WTC11 (cell line): ENCODE results near the gene ITGA2. TPM values are rescaled to one million over a fixed set of nuclear protein-coding genes. Genes with fewer than 3 reads are reported as not detected.

Source experiments
- ATAC-seq: fragments of 200-7000 bp; cut with Tn5 transposase; 2 replicates; pipeline ENCODE4 v1.10.0; 2021; ENCODE audit warnings: mild to moderate bottlenecking, moderate library complexity
- CTCF ChIA-PET: fragments of 300-600 bp; sonication (Branson Sonifier 250); formaldehyde crosslinking; loops from one replicate; lab custom pipeline; 2021; ENCODE audit warnings: antibody characterized with exemption; lab: Charles Lee
- POLR2A ChIA-PET: fragments of 350-600 bp; sonication (Branson Sonifier 250); formaldehyde crosslinking; loops from one replicate; lab custom pipeline; 2021; ENCODE audit warnings: antibody characterized with exemption; lab: Charles Lee
- DNase-seq: peaks from one replicate; pipeline ENCODE4 v3.0.0; 2021; ENCODE audit warnings: low spot score
- H3K27ac Mint-ChIP-seq: 2 replicates; pipeline ENCODE4 v1.8.0; 2021; ENCODE audit warnings: mixed read lengths
- H3K27me3 Mint-ChIP-seq: 2 replicates; pipeline ENCODE4 v1.8.0; 2021; ENCODE audit warnings: low read depth, mild to moderate bottlenecking, moderate library complexity, mixed read lengths
- H3K36me3 Mint-ChIP-seq: 2 replicates; pipeline ENCODE4 v1.8.0; 2021; ENCODE audit warnings: mixed read lengths
- H3K4me1 Mint-ChIP-seq: 2 replicates; pipeline ENCODE4 v1.8.0; 2022; ENCODE audit warnings: mixed read lengths
- H3K4me3 Mint-ChIP-seq: 2 replicates; pipeline ENCODE4 v1.8.0; 2021; ENCODE audit warnings: mild to moderate bottlenecking, moderate library complexity, mixed read lengths
- H3K9me3 Mint-ChIP-seq: 2 replicates; pipeline ENCODE4 v1.8.0; 2021; ENCODE audit warnings: mixed read lengths
- CBFB ChIP-seq: sonication (generic); formaldehyde crosslinking; IDR thresholded peaks from 2 replicates; pipeline ENCODE4 v1.8.1; 2022; ENCODE audit warnings: mild to moderate bottlenecking, low read depth, missing genetic modification reagents
- CREB1 ChIP-seq: sonication (generic); formaldehyde crosslinking; IDR thresholded peaks from 2 replicates; pipeline ENCODE4 v1.8.0; 2023; ENCODE audit warnings: mild to moderate bottlenecking, missing genetic modification reagents
- ELF4 ChIP-seq: sonication (generic); formaldehyde crosslinking; IDR thresholded peaks from 2 replicates; pipeline ENCODE4 v1.8.1; 2022; ENCODE audit warnings: low read depth, mild to moderate bottlenecking, moderate library complexity, missing genetic modification reagents
- HMGA2 ChIP-seq: fragments of 250-450 bp; sonication (Bioruptor Pico); IDR thresholded peaks from 2 replicates; pipeline ENCODE4 v1.4.0; 2021; ENCODE audit warnings: mild to moderate bottlenecking, moderate library complexity
- JAZF1 ChIP-seq: fragments of 250-450 bp; sonication (Bioruptor Pico); IDR thresholded peaks from 2 replicates; pipeline ENCODE4 v1.9.0; 2021; ENCODE audit warnings: moderate library complexity, mild to moderate bottlenecking, inconsistent platforms
- NFATC4 ChIP-seq: fragments of 250-450 bp; sonication (Bioruptor Pico); IDR thresholded peaks from 2 replicates; pipeline ENCODE4 v1.9.0; 2021; ENCODE audit warnings: mild to moderate bottlenecking
- PRRX2 ChIP-seq: fragments of 250-450 bp; sonication (Bioruptor Pico); IDR thresholded peaks from 2 replicates; pipeline ENCODE4 v1.8.0; 2021; ENCODE audit warnings: mild to moderate bottlenecking
- RELA ChIP-seq: sonication (generic); formaldehyde crosslinking; IDR thresholded peaks from 2 replicates; pipeline ENCODE4 v1.8.1; 2022; ENCODE audit warnings: missing genetic modification reagents, mild to moderate bottlenecking, borderline replicate concordance
- RORB ChIP-seq: fragments of 250-450 bp; sonication (Bioruptor Pico); IDR thresholded peaks from 2 replicates; pipeline ENCODE4 v1.9.0; 2021; ENCODE audit warnings: mild to moderate bottlenecking
- SMAD3 ChIP-seq: sonication (generic); formaldehyde crosslinking; IDR thresholded peaks from 2 replicates; pipeline ENCODE4 v1.8.0; 2022; ENCODE audit warnings: missing genetic modification reagents, mild to moderate bottlenecking, borderline replicate concordance
- TCF7 ChIP-seq: sonication (generic); formaldehyde crosslinking; IDR thresholded peaks from 2 replicates; pipeline ENCODE4 v1.8.0; 2022; ENCODE audit warnings: mild to moderate bottlenecking, low read depth, missing genetic modification reagents, moderate library complexity
- USF2 ChIP-seq: sonication (generic); formaldehyde crosslinking; IDR thresholded peaks from 2 replicates; pipeline ENCODE4 v1.8.1; 2023; ENCODE audit warnings: mild to moderate bottlenecking, missing genetic modification reagents, moderate library complexity
- ZBTB21 ChIP-seq: sonication (generic); formaldehyde crosslinking; IDR thresholded peaks from 2 replicates; pipeline ENCODE4 v1.8.1; 2023; ENCODE audit warnings: mild to moderate bottlenecking, missing genetic modification reagents, borderline replicate concordance
- ZNF671 ChIP-seq: fragments of 250-450 bp; sonication (Bioruptor Pico); IDR thresholded peaks from 2 replicates; pipeline ENCODE4 v1.8.0; 2021; ENCODE audit warnings: mild to moderate bottlenecking
- total RNA-seq: library from RNA; stranded (reverse); gene quantifications from 3 replicates; pipeline ENCODE4 v1.2.3, GENCODE V29; 2021
- TF ChIP-seq, protein P1 (sequence below): sonication (generic); formaldehyde crosslinking; IDR thresholded peaks from 2 replicates; pipeline ENCODE4 v1.8.1; 2023; ENCODE audit warnings: mild to moderate bottlenecking, missing genetic modification reagents
- TF ChIP-seq, protein P2 (sequence below): sonication (generic); formaldehyde crosslinking; conservative IDR thresholded peaks from 2 replicates; pipeline ENCODE4 v1.8.1; 2023; ENCODE audit warnings: mild to moderate bottlenecking, low read depth, missing genetic modification reagents, moderate library complexity
- TF ChIP-seq, protein P3 (sequence below): fragments of 250-450 bp; sonication (Bioruptor Pico); conservative IDR thresholded peaks from 2 replicates; pipeline ENCODE4 v1.9.0; 2021; ENCODE audit warnings: mild to moderate bottlenecking
- TF ChIP-seq, protein P4 (sequence below): sonication (generic); formaldehyde crosslinking; IDR thresholded peaks from 2 replicates; pipeline ENCODE4 v1.8.0; 2023; ENCODE audit warnings: missing genetic modification reagents

ITGA2 gene
- total RNA-seq, 1 experiment from 2014 or later: 5.5 TPM

GRCh38 chr5:53017383-53017782 is 28.2 kb downstream of the ITGA2 start:
- Mint-ChIP-seq H3K27me3 (no peaks in the 10 kb centered on the region), H3K36me3 (no peaks in the 10 kb centered on the region), H3K4me1 (no peaks in the 10 kb centered on the region), H3K9me3 (peaks cover 22% of the 10 kb centered on the region), H3K4me3 (no peak overlapping the region), H3K27ac (no peak overlapping the region)
- DNase-seq: no peak
- TF ChIP-seq CREB1 (CRISPR knock-in tag): no peak
- TF ChIP-seq, protein P1, sequence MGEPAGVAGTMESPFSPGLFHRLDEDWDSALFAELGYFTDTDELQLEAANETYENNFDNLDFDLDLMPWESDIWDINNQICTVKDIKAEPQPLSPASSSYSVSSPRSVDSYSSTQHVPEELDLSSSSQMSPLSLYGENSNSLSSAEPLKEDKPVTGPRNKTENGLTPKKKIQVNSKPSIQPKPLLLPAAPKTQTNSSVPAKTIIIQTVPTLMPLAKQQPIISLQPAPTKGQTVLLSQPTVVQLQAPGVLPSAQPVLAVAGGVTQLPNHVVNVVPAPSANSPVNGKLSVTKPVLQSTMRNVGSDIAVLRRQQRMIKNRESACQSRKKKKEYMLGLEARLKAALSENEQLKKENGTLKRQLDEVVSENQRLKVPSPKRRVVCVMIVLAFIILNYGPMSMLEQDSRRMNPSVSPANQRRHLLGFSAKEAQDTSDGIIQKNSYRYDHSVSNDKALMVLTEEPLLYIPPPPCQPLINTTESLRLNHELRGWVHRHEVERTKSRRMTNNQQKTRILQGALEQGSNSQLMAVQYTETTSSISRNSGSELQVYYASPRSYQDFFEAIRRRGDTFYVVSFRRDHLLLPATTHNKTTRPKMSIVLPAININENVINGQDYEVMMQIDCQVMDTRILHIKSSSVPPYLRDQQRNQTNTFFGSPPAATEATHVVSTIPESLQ: no peak
- TF ChIP-seq CBFB (CRISPR knock-in tag): no peak
- TF ChIP-seq, protein P2, sequence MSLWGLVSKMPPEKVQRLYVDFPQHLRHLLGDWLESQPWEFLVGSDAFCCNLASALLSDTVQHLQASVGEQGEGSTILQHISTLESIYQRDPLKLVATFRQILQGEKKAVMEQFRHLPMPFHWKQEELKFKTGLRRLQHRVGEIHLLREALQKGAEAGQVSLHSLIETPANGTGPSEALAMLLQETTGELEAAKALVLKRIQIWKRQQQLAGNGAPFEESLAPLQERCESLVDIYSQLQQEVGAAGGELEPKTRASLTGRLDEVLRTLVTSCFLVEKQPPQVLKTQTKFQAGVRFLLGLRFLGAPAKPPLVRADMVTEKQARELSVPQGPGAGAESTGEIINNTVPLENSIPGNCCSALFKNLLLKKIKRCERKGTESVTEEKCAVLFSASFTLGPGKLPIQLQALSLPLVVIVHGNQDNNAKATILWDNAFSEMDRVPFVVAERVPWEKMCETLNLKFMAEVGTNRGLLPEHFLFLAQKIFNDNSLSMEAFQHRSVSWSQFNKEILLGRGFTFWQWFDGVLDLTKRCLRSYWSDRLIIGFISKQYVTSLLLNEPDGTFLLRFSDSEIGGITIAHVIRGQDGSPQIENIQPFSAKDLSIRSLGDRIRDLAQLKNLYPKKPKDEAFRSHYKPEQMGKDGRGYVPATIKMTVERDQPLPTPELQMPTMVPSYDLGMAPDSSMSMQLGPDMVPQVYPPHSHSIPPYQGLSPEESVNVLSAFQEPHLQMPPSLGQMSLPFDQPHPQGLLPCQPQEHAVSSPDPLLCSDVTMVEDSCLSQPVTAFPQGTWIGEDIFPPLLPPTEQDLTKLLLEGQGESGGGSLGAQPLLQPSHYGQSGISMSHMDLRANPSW (CRISPR knock-in tag): no peak
- TF ChIP-seq, protein P3, sequence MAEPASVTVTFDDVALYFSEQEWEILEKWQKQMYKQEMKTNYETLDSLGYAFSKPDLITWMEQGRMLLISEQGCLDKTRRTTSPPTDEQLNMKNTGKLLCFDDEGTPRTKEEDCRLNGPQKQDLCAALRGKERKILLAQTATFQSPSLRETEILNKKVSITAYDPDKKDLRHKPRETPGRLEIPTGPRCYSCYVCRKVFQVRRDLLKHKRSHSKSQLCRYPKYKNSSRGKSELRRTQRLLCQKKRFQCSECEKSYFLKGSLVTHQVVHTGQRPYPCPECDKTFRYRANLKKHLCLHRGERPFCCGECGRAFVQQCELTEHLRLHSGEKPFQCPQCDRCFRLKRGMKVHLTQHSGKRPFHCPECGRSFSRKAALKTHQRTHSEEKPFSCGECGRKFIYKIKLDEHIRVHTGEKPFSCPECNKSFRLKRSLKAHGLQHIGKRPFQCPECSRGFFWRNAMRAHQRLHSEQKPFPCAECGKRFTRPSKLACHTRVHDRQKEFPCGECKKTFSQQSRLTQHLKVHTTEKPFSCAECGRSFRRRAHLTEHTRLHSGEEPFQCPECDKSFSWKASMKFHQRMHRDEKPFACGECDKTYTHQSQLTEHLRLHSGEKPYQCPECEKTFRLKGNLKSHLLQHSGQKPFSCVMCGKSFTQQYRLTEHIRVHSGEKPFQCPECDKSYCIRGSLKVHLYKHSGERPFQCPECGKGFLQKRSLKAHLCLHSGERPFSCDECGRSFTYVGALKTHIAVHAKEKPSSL: no peak
- TF ChIP-seq ZNF671 (CRISPR knock-in tag): no peak
- ChIA-PET CTCF (no interaction called here), POLR2A (no interaction called here)
- ATAC-seq: no peak

DNA sequence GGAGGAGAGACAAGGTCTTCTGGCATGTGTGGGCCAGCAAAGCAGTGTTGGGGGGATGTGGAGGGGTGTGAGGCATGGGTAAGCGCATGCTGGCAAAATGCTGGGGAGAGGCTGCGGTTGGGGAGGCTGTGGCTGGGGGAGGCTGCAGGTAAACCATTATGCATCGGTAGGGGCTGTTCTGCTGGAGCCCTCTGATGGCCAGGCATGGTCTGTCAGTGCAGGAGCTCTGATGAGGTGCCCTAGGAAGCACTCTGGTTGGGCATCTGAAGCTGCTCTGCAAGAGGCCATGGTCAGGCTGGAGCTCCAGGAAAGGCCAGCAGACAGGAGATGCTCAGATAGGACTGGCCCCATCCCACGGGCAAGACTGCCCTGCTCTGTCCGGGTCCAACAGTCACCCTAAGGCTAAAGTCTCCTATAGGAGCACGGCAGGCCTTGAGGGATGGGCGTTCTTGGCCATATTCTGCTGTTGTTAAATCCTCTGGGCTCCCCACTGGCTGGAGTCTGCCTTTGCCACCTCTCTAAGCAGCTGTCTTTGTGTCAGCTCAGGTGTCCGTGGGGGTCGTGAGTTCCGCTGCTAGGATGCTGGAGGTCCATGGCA is 28.7 kb downstream of the ITGA2 start:
- ATAC-seq (no peak), DNase-seq (no peak)
- ChIA-PET POLR2A (no interaction called here), CTCF (no interaction called here)
- no peak overlapping the region for H3K27ac Mint-ChIP-seq
- no peaks in the 10 kb centered on the region for H3K27me3 Mint-ChIP-seq
- H3K36me3 Mint-ChIP-seq: no peaks in the 10 kb centered on the region
- H3K4me3 Mint-ChIP-seq: no peak overlapping the region
- TF ChIP-seq RORB (CRISPR knock-in tag): no peak
- TF ChIP-seq HMGA2: no peak
- no peak for TF ChIP-seq TCF7 (CRISPR knock-in tag)
- TF ChIP-seq SMAD3 (CRISPR knock-in tag): no peak
- no peak for TF ChIP-seq JAZF1 (CRISPR knock-in tag)
- no peak for TF ChIP-seq PRRX2 (CRISPR knock-in tag)
- no peak for TF ChIP-seq ZBTB21 (CRISPR knock-in tag)
- TF ChIP-seq NFATC4: no peak
- TF ChIP-seq, protein P4, sequence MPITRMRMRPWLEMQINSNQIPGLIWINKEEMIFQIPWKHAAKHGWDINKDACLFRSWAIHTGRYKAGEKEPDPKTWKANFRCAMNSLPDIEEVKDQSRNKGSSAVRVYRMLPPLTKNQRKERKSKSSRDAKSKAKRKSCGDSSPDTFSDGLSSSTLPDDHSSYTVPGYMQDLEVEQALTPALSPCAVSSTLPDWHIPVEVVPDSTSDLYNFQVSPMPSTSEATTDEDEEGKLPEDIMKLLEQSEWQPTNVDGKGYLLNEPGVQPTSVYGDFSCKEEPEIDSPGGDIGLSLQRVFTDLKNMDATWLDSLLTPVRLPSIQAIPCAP (CRISPR knock-in tag): no peak
- TF ChIP-seq CBFB (CRISPR knock-in tag): no peak
- no peak for TF ChIP-seq ELF4 (CRISPR knock-in tag)
- TF ChIP-seq USF2 (CRISPR knock-in tag): no peak
- no peak for TF ChIP-seq RELA (CRISPR knock-in tag)
- H3K9me3 Mint-ChIP-seq: peaks cover 22% of the 10 kb centered on the region
- H3K4me1 Mint-ChIP-seq: no peaks in the 10 kb centered on the region
